Measurements from ENCODE around the gene TUBB2B.

Gene TUBB2B

DNA sequence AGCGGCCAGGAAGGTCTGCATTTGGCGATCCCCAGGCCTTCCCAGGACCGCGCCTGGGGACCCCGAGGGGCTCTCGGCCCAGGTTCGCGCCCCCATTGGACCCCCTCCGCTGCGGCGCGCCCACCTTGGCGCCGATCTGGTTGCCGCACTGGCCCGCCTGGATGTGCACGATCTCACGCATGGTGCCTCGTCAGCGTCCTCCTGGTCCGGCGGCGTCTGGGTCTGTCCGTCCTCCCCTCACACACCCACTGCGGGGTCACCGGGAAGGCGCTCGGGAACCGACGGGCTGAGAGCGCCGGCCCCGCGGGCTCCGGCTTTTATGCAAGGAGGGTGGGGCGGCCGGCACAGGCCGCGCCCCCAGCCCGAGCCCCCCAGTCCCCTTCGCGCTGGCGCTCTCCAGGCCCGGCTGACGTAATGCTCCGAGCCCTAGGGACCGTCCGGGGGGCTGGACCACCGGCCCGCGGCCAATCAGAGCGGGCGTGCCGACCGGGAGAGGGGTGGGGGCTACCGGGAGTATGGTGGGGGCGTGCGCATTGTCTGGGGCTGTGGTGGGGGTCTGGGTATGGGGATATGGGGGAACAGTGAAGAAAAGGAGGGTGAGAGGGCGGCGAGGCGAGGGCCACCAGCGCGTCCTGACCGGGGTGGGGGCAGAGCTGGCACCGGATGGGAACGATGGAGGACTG, at the start of gene TUBB2B:
Gene TUBB2B (minus strand): TSS at position 291 of the 683 bp plus-strand sequence. CDS start 110 bp downstream, at position 181.
- peak in 2 of 6 experiments; percentile 6 to 31 for DNase-seq

- DNase-seq, result no peak
These were observed 49.8 kb upstream of the TUBB2B start for GRCh38 chr6:3277251-3277650.

GRCh38 chr6:3276174-3277167, 49.0 kb upstream of the TUBB2B start:
- no peak for DNase-seq

DNA sequence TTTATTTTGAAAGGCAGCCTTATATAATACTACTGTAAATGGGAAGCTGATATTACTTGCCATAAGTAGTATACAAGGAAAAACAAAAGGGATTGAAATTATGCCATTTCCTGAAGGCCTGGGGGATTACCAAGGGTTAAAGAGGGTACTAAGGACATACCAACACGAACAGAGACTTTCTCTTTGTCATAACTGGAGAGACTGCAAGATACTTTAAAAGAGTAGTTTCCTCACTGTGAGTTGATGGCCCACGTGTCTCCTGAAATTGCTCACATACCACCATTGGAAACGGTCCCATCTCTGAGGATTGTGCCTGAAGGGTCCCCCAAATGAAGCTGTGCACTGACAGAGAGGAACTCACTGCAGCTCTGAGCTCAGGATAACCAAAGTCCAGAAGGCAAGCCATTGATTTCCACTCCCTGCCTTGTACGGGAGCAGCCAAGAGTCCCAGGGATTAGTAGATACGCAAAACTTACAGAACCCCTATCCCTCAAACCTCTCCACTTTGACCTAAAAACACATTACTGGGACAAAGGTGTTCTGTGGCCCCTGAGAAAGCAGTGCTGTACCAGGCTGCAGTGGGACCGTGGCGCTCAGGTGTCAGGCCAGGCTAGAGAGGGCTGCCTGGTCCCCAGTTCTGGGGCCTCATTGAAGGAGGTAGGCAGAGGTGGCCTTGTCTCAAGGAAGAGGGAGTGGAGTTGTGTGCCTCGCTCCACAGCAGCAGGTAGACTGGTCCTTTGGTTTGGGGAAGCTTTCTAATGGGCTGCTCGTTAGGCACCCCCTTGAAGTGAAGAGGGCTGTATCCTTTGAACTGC, 46.5 kb upstream of the TUBB2B start:
- no peak for DNase-seq

DNA sequence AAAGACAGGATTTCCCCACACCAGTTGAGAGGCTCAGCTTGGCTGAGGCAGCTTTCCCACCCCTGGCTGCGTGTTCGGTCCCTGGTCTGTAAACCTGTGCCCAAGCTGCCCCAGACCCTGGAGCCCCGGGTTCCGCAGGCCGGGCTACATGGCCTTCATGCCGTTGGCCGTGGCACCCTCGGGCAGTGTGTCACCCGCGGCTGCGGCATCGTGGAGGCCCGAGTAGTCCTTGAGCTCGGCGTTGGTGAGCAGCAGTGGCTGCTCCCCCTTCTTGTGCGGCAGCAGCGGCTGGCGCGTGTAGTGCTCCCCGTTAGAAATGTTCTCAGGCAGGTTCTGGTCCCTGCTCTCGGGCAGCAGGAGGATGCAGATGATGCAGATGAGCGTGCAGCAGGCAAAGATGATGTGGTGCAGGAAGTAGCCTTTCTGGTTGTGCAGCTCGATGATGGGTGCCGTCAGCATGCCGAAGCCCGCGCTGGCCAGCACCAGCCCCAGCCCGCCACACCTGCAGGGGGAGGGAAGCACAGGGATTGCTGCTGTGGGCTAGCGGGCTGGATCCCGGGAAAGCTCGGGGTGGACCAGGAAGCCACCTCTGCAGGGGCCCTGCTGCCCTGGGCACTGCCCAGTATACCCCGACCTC, 45.6 kb upstream of the TUBB2B start:
- no peak for DNase-seq

- DNase-seq, result no peak
These were observed 44.3 kb upstream of the TUBB2B start for GRCh38 chr6:3271756-3272155.

DNA sequence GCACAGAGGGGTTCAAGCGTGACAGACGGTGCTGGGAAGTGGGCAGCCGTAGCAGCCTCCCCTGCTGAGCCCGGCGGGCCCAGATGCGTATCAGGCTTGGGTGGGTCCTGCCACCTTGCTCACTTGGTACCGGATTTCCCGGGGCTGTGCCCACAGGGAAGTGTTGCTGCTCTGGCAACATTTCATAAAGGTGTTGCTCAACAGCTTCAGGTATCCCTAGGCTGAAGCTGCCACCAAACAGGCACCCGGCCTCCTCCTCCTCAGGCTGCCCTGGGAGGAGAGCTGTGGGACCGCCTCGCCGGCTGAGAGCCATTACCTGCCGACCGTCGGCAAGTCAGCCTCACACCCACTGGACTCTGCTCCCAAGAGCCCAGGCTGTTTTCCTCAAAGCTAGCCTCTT, 42.8 kb upstream of the TUBB2B start:
- no peak for DNase-seq

- DNase-seq, result no peak
These were observed 42.0 kb upstream of the TUBB2B start for GRCh38 chr6:3269281-3269975.

GRCh38 chr6:3268680-3269079, 41.2 kb upstream of the TUBB2B start:
- no peak for DNase-seq

DNA sequence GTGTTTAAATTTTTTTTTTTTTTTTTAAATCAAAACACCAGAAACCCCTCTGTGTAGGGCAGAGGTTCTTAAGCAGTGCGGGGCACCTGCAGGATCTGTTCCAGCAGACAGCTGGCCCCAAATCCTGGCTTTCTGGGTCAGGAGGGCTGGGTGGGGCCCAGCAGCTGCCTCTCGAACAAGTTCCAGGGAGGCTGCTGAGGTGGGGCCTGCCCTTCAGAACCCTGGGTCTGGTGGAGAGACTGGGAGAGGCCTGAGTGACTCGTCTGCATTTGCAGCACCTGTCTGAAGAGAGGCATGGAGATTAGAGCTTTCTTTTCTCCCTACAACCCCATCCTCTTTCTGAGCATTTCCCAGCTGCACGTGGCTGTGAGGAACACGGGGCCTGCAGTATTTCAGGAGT, 39.7 kb upstream of the TUBB2B start:
- DNase-seq, result no peak

- DNase-seq, result no peak
These were observed 38.7 kb upstream of the TUBB2B start for GRCh38 chr6:3266170-3266569.

GRCh38 chr6:3265671-3266070, 38.2 kb upstream of the TUBB2B start:
- no peak for DNase-seq

DNA sequence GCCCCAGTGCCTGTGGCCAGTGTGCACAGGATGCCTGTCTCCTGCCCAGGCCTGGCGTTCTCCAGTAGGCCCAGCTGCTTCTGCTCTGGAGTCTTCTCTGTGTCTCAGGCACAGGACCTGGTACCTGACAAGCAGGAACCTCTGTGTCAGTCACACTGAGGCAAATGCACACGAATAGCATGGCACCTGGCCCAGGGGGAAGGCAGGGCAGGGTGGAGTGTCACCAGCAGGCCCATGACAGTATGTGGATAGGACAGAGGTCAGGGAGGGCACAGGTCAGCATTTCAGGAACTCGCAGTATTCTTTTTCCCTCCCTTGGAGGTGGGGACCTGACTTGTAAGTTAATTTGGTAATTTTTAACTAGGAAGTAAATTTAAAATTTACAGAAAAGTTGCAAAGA, 36.9 kb upstream of the TUBB2B start:
- no peak for DNase-seq

DNA sequence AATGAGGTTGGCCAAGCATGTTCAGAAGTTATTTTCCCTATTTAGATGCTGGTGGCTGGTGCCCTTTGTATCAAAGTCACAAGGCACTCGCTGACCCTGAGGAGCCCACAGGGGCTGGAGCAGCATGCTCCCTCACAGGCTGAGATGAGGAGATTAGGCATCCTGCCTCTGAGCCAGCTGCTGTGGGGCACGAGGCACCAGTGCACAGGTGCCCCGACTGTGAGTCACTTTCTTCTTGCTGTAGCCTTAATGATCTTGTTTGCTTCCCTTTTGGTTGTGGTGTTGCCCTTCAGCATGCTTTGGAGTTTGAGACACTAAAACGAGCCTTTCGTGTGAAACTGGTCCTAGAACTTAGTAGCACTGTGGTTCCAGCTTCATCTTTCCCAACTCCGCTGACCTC, 35.6 kb upstream of the TUBB2B start:
- DNase-seq, result no peak

- DNase-seq, result no peak
These were observed 34.5 kb upstream of the TUBB2B start for GRCh38 chr6:3261921-3262320.

DNA sequence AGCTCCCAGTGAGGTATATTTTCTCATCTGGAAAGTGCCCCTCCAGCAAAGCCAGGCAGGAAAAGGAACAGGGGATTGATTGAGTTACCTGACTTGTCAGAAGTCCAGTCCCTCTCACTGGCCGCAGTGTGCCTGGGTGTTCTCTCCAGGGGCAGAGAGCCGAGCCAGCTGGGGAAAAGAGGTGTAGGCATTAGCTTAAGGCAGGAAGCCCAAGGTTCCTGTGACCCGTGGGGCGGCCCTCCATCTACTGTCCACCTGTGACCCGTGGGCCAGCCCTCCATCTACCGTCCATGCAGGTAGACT, 34.0 kb upstream of the TUBB2B start:
- no peak for DNase-seq

DNA sequence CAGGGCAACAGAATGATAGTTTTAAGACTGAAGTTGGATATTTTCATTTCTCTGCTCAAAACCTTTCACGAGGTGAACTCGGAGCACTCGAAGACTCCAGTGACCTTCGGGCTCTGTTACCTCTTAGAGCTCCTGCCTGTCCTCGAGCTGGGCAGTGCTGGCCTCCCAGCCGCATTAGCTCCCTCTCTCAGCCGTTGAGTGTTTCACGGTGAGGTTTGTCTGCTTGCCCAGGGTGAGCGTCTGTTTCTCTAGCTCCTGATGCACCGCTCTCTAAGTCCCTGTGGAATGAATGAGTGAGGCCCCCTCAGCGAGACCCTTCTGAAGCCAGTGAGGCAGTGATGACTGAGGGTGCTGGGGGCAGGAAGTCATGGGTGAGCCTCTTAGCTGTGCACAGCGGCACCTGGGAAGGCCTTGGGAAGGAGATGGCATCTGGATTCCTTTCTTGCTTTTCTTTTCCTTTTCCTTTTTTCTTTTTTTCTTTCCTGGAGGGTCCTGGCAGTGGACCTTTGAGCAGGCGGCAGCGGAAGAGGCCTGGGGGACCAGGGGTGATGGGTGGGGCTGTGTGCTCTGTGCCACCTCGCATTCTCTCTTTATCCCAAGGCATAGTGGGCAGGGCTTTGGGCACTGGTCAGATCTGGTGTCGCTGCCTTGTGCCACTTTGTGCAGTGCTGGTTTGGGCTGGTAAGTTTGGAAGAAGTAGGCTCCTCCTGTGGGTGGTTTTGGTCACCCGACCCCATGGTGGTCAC, 33.5 kb upstream of the TUBB2B start:
- no peak for DNase-seq

- DNase-seq, result no peak
These were observed 32.8 kb upstream of the TUBB2B start for GRCh38 chr6:3260296-3260695.

DNA sequence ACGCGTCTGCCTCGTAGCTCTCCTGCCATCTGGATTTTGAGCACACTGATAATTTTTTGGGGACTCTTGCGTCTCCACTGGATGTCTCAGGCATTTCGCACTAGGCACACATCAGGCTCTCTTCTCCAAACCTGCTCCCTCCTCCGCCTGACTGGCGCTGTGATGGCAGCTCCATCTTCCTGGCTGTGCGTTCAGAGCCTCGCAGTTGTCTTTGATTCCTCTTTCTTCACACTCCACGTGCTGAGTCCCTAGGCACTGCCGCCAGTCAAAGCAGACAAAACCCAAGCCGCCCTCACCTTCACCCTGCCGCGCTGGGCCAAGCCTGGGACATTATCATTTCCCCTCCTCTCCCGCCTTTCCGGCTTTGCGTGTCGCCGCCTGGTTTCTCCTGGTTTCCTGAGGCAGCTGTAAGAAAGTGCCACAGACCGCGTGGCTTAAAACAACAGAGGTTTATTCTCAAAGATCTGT, 32.1 kb upstream of the TUBB2B start:
- peak in 5 of 6 experiments; percentile 14 to 39 (median 22) for DNase-seq

- DNase-seq, result peak; percentile 75 to 94 (median 87)
These were observed 31.5 kb upstream of the TUBB2B start, which contains the start of gene PSMG4 for GRCh38 chr6:3258720-3259490. Gene PSMG4, plus strand, starts transcription at chr6:3258947. Its CDS starts 76 bp downstream, at chr6:3259023.

All from stimulated activated naive CD4-positive, alpha-beta T cell (primary cell).